ENCODE results near the gene BICC1. TPM values are rescaled to one million over a fixed set of nuclear protein-coding genes. Genes with fewer than 3 reads are reported as not detected.

Gene BICC1
- total RNA-seq, 2 donors from 2014 or later: 35.3 to 42.0 TPM

DNA sequence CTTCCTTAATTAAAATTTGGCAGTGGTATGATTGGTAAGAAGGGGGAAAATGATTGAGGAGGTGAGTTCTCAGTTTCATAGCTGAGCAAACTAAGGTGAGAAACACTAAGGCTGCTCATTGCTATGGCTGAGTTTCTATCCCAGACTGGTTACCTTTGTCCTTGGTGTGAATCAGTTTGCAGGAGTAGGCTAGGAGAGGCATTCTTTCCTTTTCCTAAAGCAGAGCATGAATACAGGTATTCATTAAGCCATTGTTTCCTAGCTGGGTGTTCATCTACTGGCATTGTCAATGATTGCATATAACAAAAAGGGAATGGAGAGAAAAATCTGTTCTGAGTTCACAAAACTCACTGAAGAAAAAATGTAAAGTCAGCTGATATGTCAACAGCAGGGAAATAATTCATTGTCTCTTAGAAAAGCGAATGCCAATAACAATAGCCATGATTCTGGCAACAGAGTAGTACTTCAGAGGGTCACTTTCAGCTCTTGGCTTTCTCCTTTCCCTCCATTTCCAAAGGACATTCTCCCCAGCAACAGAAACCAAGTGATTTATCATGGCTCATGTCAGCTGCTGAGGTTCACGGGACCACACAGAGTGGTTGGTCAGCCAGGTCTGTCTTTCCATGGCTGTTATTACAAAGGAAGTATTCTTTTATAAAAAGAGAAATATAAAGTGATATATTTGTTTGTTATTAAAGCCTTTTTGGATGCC is 234.0 kb downstream of the BICC1 start:
- intact Hi-C loops (cut with DNase I): no loop called here
- DNase-seq (peak in 2 of 4 donors; percentile 7 to 16), ATAC-seq (peak; percentile 68)
- no peaks in the 10 kb centered on the region for H3K9me3 ChIP-seq
- peaks cover 14% of the 10 kb centered on the region for H3K4me1 ChIP-seq
- H3K27me3 ChIP-seq: no peaks in the 10 kb centered on the region
- TF ChIP-seq, protein P1, sequence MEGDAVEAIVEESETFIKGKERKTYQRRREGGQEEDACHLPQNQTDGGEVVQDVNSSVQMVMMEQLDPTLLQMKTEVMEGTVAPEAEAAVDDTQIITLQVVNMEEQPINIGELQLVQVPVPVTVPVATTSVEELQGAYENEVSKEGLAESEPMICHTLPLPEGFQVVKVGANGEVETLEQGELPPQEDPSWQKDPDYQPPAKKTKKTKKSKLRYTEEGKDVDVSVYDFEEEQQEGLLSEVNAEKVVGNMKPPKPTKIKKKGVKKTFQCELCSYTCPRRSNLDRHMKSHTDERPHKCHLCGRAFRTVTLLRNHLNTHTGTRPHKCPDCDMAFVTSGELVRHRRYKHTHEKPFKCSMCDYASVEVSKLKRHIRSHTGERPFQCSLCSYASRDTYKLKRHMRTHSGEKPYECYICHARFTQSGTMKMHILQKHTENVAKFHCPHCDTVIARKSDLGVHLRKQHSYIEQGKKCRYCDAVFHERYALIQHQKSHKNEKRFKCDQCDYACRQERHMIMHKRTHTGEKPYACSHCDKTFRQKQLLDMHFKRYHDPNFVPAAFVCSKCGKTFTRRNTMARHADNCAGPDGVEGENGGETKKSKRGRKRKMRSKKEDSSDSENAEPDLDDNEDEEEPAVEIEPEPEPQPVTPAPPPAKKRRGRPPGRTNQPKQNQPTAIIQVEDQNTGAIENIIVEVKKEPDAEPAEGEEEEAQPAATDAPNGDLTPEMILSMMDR (IDR thresholded peaks at IDR 0.05): no peak
- TF ChIP-seq POLR2A (IDR thresholded peaks at IDR 0.05): no peak
- no peak overlapping the region for H3K4me3 ChIP-seq
- no peaks in the 10 kb centered on the region for H3K36me3 ChIP-seq (replicated peaks in 1 of 2; ENCODE audit: insufficient read depth in 1 of 2, low read depth in 2 of 2)
- 23 to 27% methylated on average over 2 of the region's 2 CpGs for WGBS, 2 donors
- H3K27ac ChIP-seq: peak overlapping the region in 3 of 4 donors; percentile 6 to 47 (median 41)

DNA sequence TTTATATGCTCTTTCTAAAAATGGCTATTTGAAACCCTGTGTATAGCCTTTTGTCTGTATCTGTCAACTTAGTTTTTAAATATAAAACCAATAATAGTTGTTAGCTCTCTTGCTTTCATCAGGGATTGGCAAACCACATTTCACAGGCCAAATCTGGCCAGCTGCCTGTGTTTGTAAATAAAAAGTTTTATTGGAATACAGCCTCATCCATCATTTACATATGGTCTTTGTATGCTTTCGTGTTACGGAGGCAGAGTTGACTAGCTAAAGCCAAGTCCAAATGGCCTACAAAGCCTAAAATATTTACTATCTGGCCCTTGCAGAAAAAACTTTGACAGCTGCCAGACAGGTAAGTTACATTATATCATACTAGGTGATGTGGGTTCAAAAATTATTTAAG is 235.0 kb downstream of the BICC1 start:
- no peak for DNase-seq
- intact Hi-C loops (cut with DNase I): no loop called here
- H3K9me3 ChIP-seq: no peaks in the 10 kb centered on the region
- H3K27ac ChIP-seq: no peak overlapping the region
- no peak for ATAC-seq
- TF ChIP-seq, protein P1 (IDR thresholded peaks at IDR 0.05): no peak
- TF ChIP-seq POLR2A (IDR thresholded peaks at IDR 0.05): no peak
- no peak overlapping the region for H3K4me3 ChIP-seq
- no peaks in the 10 kb centered on the region for H3K36me3 ChIP-seq (replicated peaks in 1 of 2; ENCODE audit: insufficient read depth in 1 of 2, low read depth in 2 of 2)
- H3K4me1 ChIP-seq: peaks cover 14% of the 10 kb centered on the region
- H3K27me3 ChIP-seq: no peaks in the 10 kb centered on the region
- WGBS, 2 donors: 34 to 54% methylated on average over 2 of the region's 2 CpGs

DNA sequence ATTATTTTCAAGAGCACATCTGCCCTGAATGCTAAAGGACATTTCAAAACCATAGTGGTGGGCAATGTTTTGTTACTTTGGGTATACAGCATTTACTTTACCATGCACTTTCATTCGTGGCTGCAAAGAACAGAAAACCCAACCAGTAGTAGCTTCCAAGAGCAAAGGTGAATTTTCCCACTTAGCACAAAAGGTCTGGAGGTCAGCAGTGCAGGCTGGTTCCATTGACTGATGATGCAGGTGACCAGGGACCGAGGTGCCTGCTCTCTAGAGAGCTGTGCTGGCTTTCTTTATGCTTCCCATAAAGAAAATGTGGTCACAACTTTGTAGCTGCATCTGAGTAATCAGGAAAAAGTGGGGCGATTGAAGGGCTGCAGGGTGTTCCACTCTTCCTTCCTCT is 240.0 kb downstream of the BICC1 start:
- intact Hi-C loops (cut with DNase I): no loop called here
- no peaks in the 10 kb centered on the region for H3K9me3 ChIP-seq
- no peak overlapping the region for H3K27ac ChIP-seq
- H3K4me3 ChIP-seq: no peak overlapping the region
- ATAC-seq (no peak), DNase-seq (no peak)
- H3K36me3 ChIP-seq (replicated peaks in 1 of 2; ENCODE audit: insufficient read depth in 1 of 2, low read depth in 2 of 2): no peaks in the 10 kb centered on the region
- TF ChIP-seq, protein P1 (IDR thresholded peaks at IDR 0.05): no peak
- no peak for TF ChIP-seq POLR2A (IDR thresholded peaks at IDR 0.05)
- 39 to 52% methylated on average over 3 of the region's 3 CpGs for WGBS, 2 donors
- peaks cover 18% of the 10 kb centered on the region for H3K4me1 ChIP-seq
- no peaks in the 10 kb centered on the region for H3K27me3 ChIP-seq

GRCh38 chr10:58753425-58753824 is 240.8 kb downstream of the BICC1 start:
- ATAC-seq (no peak), DNase-seq (no peak)
- H3K9me3 ChIP-seq: no peaks in the 10 kb centered on the region
- H3K27me3 ChIP-seq: no peaks in the 10 kb centered on the region
- H3K36me3 ChIP-seq (replicated peaks in 1 of 2; ENCODE audit: insufficient read depth in 1 of 2, low read depth in 2 of 2): no peaks in the 10 kb centered on the region
- WGBS, 2 donors: 81 to 84% methylated on average over 2 of the region's 2 CpGs
- TF ChIP-seq, protein P1 (IDR thresholded peaks at IDR 0.05): no peak
- TF ChIP-seq POLR2A (IDR thresholded peaks at IDR 0.05): no peak
- no peak overlapping the region for H3K27ac ChIP-seq
- H3K4me3 ChIP-seq: no peak overlapping the region
- intact Hi-C loops (cut with DNase I): no loop called here
- peaks cover 22% of the 10 kb centered on the region for H3K4me1 ChIP-seq
